GM19324 (cell line): ENCODE results near the gene MAPK1IP1L.
"Not testable (repeated sequence)": the region's sequence is repeated elsewhere in the genome, so short reads cannot be mapped to it uniquely, and the experiment has no call there.

ENCODE experiments used
- ATAC-seq: cut with Tn5 transposase; IDR thresholded peaks from one replicate; pipeline ENCODE4 v1.9.1; 2021; ENCODE audit warnings: mild to moderate bottlenecking, moderate library complexity; ENCODE audit not compliant: unreplicated experiment, low FRiP score

MAPK1IP1L gene

GRCh38 chr14:55051423-55052268 is at the start of gene MAPK1IP1L:
Gene MAPK1IP1L, plus strand, starts transcription at chr14:55051647. Its CDS starts 10,037 bp downstream, at chr14:55061684.
- peak; percentile 92 for ATAC-seq

- ATAC-seq = no peak
Measured at GRCh38 chr14:55005071-55005470, 46.4 kb upstream of the MAPK1IP1L start.

- no peak for ATAC-seq
Measured at GRCh38 chr14:55015006-55015405, 36.4 kb upstream of the MAPK1IP1L start.

GRCh38 chr14:55019968-55020554 is 31.4 kb upstream of the MAPK1IP1L start:
- ATAC-seq = no peak

- ATAC-seq = not testable (repeated sequence)
Measured at GRCh38 chr14:55024365-55024764, 27.1 kb upstream of the MAPK1IP1L start.

GRCh38 chr14:55025948-55026347 is 25.5 kb upstream of the MAPK1IP1L start:
- no peak for ATAC-seq

GRCh38 chr14:55026441-55026792 is 25.0 kb upstream of the MAPK1IP1L start:
- no peak for ATAC-seq

GRCh38 chr14:55026793-55027561 is 24.5 kb upstream of the MAPK1IP1L start, which contains the start of the genes SOCS4 and WDHD1:
Gene SOCS4, plus strand, starts transcription at chr14:55027236. Its CDS starts 15,806 bp downstream, at chr14:55043042.
Gene WDHD1, minus strand, starts transcription at chr14:55027099. Its CDS starts 312 bp downstream, at chr14:55026787.
- ATAC-seq = peak; percentile 95

- ATAC-seq = no peak
Measured at GRCh38 chr14:55028066-55028465, 23.4 kb upstream of the MAPK1IP1L start.

- no peak for ATAC-seq
Measured at GRCh38 chr14:55028476-55028875, 23.0 kb upstream of the MAPK1IP1L start.

- no peak for ATAC-seq
Measured at GRCh38 chr14:55031190-55031589, 20.3 kb upstream of the MAPK1IP1L start.

GRCh38 chr14:55037995-55038394 is 13.5 kb upstream of the MAPK1IP1L start:
- not testable (repeated sequence) for ATAC-seq

- ATAC-seq = no peak
Measured at GRCh38 chr14:55038708-55039107, 12.7 kb upstream of the MAPK1IP1L start.

- ATAC-seq = no peak
Measured at GRCh38 chr14:55043528-55043927, 7.9 kb upstream of the MAPK1IP1L start.

GRCh38 chr14:55045087-55045486 is 6.4 kb upstream of the MAPK1IP1L start:
- ATAC-seq = no peak

GRCh38 chr14:55047301-55048053 is 4.0 kb upstream of the MAPK1IP1L start:
- no peak for ATAC-seq

GRCh38 chr14:55048900-55049436 is 2.5 kb upstream of the MAPK1IP1L start:
- ATAC-seq = no peak

- ATAC-seq = peak; percentile 27
Measured at GRCh38 chr14:55051165-55051422, 353 bp upstream of the MAPK1IP1L start.

- no peak for ATAC-seq
Measured at GRCh38 chr14:55052269-55052930, 953 bp downstream of the MAPK1IP1L start.

- ATAC-seq = no peak
Measured at GRCh38 chr14:55053018-55053417, 1.6 kb downstream of the MAPK1IP1L start.
